GM23248 (cell line): ENCODE data around the gene WDR75.

ENCODE experiments used
- EZH2 ChIP-seq: fragments of 200-600 bp; sonication (generic); IDR thresholded peaks from 2 replicates; pipeline ENCODE4 v1.6.1; 2018; ENCODE audit warnings: antibody characterized with exemption, mild to moderate bottlenecking; ENCODE audit not compliant: insufficient read depth, poor library complexity, severe bottlenecking
- EZH2phosphoT487 ChIP-seq: fragments of 200-600 bp; sonication (generic); IDR thresholded peaks from 2 replicates; pipeline ENCODE4 v1.6.1; 2018; ENCODE audit warnings: antibody characterized with exemption, moderate library complexity, mild to moderate bottlenecking, low read depth; ENCODE audit not compliant: insufficient read depth

- TF ChIP-seq EZH2 (no peak), EZH2phosphoT487 (no peak)
These were observed 29.4 kb upstream of the WDR75 start for GRCh38 chr2:189411860-189412259.
